HEK293 (cell line): ENCODE measurements around the gene ENPEP.

ENCODE experiments used
- ZBTB7A ChIP-seq: fragments of 450-650 bp; formaldehyde crosslinking; IDR thresholded peaks from 2 replicates; pipeline ENCODE4 v1.5.1; 2016; ENCODE audit warnings: low read depth, missing biosample characterization, missing genetic modification characterization
- ZNF10 ChIP-seq: fragments of 450-650 bp; formaldehyde crosslinking; IDR thresholded peaks from 2 replicates; pipeline ENCODE4 v1.5.1; 2017; ENCODE audit warnings: missing biosample characterization, missing genetic modification characterization
- ZNF114 ChIP-seq: fragments of 450-650 bp; formaldehyde crosslinking; IDR thresholded peaks from 2 replicates; pipeline ENCODE4 v1.5.0; 2017; ENCODE audit warnings: missing biosample characterization, missing genetic modification characterization
- ZNF660 ChIP-seq: fragments of 450-650 bp; IDR thresholded peaks from 2 replicates; pipeline ENCODE4 v1.5.1; 2018; ENCODE audit warnings: missing biosample characterization, mild to moderate bottlenecking, missing genetic modification characterization
- ZNF677 ChIP-seq: fragments of 450-650 bp; IDR thresholded peaks from 2 replicates; pipeline ENCODE4 v1.5.0; 2018; ENCODE audit warnings: missing biosample characterization, mild to moderate bottlenecking, missing genetic modification characterization, moderate library complexity
- ZNF76 ChIP-seq: fragments of 450-650 bp; formaldehyde crosslinking; IDR thresholded peaks from 2 replicates; pipeline ENCODE4; 2016; ENCODE audit warnings: low read depth, missing biosample characterization, missing genetic modification characterization, borderline replicate concordance
- TF ChIP-seq, protein P1 (sequence below): fragments of 450-650 bp; formaldehyde crosslinking; conservative IDR thresholded peaks from 2 replicates; pipeline ENCODE4 v1.5.1; 2016; ENCODE audit warnings: low read depth, missing biosample characterization, missing genetic modification characterization
- TF ChIP-seq, protein P2 (sequence below): fragments of 450-650 bp; formaldehyde crosslinking; IDR thresholded peaks from 2 replicates; pipeline ENCODE4 v1.5.1; 2016; ENCODE audit warnings: missing biosample characterization, missing genetic modification characterization
- TF ChIP-seq, protein P3 (sequence below): fragments of 450-650 bp; formaldehyde crosslinking; IDR thresholded peaks from 2 replicates; pipeline ENCODE4 v1.5.1; 2016; ENCODE audit warnings: missing biosample characterization, missing genetic modification characterization, borderline replicate concordance

DNA sequence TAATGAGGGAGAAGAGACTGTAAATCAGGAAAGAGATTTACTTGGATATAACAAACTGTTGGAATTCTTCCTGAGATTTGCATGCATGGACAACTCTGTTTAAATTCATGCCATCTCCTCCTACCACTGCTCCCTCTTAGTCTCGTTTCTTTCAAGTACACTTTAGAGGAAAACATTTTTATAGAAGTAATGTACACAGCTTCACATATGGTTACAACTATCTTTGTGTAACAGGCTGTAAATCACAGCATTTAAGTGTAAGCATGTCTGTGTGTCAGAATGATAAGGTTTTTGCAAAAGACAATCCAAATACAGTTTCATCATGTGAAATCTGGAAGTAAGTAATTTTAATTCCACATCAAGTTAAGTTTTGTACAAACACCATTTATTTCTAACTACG, 21.5 kb upstream of the ENPEP start:
- TF ChIP-seq ZNF114 (tag by site-specific recombination) (no peak), ZNF660 (tag by site-specific recombination) (no peak), ZNF10 (tag by site-specific recombination) (no peak), ZNF76 (no peak), ZBTB7A (tag by site-specific recombination) (no peak), ZNF677 (no peak)
- TF ChIP-seq, protein P1, sequence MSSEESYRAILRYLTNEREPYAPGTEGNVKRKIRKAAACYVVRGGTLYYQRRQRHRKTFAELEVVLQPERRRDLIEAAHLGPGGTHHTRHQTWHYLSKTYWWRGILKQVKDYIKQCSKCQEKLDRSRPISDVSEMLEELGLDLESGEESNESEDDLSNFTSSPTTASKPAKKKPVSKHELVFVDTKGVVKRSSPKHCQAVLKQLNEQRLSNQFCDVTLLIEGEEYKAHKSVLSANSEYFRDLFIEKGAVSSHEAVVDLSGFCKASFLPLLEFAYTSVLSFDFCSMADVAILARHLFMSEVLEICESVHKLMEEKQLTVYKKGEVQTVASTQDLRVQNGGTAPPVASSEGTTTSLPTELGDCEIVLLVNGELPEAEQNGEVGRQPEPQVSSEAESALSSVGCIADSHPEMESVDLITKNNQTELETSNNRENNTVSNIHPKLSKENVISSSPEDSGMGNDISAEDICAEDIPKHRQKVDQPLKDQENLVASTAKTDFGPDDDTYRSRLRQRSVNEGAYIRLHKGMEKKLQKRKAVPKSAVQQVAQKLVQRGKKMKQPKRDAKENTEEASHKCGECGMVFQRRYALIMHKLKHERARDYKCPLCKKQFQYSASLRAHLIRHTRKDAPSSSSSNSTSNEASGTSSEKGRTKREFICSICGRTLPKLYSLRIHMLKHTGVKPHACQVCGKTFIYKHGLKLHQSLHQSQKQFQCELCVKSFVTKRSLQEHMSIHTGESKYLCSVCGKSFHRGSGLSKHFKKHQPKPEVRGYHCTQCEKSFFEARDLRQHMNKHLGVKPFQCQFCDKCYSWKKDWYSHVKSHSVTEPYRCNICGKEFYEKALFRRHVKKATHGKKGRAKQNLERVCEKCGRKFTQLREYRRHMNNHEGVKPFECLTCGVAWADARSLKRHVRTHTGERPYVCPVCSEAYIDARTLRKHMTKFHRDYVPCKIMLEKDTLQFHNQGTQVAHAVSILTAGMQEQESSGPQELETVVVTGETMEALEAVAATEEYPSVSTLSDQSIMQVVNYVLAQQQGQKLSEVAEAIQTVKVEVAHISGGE: no peak
- TF ChIP-seq, protein P2, sequence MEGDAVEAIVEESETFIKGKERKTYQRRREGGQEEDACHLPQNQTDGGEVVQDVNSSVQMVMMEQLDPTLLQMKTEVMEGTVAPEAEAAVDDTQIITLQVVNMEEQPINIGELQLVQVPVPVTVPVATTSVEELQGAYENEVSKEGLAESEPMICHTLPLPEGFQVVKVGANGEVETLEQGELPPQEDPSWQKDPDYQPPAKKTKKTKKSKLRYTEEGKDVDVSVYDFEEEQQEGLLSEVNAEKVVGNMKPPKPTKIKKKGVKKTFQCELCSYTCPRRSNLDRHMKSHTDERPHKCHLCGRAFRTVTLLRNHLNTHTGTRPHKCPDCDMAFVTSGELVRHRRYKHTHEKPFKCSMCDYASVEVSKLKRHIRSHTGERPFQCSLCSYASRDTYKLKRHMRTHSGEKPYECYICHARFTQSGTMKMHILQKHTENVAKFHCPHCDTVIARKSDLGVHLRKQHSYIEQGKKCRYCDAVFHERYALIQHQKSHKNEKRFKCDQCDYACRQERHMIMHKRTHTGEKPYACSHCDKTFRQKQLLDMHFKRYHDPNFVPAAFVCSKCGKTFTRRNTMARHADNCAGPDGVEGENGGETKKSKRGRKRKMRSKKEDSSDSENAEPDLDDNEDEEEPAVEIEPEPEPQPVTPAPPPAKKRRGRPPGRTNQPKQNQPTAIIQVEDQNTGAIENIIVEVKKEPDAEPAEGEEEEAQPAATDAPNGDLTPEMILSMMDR: no peak
- TF ChIP-seq, protein P3, sequence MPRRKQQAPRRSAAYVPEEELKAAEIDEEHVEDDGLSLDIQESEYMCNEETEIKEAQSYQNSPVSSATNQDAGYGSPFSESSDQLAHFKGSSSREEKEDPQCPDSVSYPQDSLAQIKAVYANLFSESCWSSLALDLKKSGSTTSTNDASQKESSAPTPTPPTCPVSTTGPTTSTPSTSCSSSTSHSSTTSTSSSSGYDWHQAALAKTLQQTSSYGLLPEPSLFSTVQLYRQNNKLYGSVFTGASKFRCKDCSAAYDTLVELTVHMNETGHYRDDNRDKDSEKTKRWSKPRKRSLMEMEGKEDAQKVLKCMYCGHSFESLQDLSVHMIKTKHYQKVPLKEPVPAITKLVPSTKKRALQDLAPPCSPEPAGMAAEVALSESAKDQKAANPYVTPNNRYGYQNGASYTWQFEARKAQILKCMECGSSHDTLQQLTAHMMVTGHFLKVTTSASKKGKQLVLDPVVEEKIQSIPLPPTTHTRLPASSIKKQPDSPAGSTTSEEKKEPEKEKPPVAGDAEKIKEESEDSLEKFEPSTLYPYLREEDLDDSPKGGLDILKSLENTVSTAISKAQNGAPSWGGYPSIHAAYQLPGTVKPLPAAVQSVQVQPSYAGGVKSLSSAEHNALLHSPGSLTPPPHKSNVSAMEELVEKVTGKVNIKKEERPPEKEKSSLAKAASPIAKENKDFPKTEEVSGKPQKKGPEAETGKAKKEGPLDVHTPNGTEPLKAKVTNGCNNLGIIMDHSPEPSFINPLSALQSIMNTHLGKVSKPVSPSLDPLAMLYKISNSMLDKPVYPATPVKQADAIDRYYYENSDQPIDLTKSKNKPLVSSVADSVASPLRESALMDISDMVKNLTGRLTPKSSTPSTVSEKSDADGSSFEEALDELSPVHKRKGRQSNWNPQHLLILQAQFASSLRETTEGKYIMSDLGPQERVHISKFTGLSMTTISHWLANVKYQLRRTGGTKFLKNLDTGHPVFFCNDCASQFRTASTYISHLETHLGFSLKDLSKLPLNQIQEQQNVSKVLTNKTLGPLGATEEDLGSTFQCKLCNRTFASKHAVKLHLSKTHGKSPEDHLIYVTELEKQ: no peak
